Heart left ventricle (tissue), 16 donors: ENCODE data around the gene SHISA2. TPM values are rescaled to one million over a fixed set of nuclear protein-coding genes. Genes with fewer than 3 reads are reported as not detected.

Experiments
- ATAC-seq, 4 donors: fragments of 200-7000 bp; cut with Tn5 transposase; one replicate each; pipeline ENCODE4 v1.9.1; 2020 to 2022; ENCODE audit warnings: moderate library complexity in 4 of 4, mild to moderate bottlenecking in 3 of 4, moderate number of reproducible peaks in 1 of 4
- DNase-seq, 5 donors: peaks; one replicate each; pipeline ENCODE4 v3.0.0-alpha.2; 2020
- H3K27ac ChIP-seq, 12 donors: fragments of 200-600 bp; sonication (generic) in 4 of 12; one replicate each; pipeline versions ENCODE4 v1.5.0 to v1.8.0; 2016 to 2022; ENCODE audit warnings: mild to moderate bottlenecking in 2 of 12
- H3K27me3 ChIP-seq, 9 donors: fragments of 200-600 bp; sonication (generic) in 2 of 9; one replicate each; pipeline versions ENCODE4 v1.5.1 to v1.8.0; 2016 to 2022; ENCODE audit warnings: mild to moderate bottlenecking in 3 of 9
- H3K36me3 ChIP-seq, 9 donors: fragments of 200-600 bp; sonication (generic) in 2 of 9; one replicate each; pipeline versions ENCODE4 v1.5.0 to v1.8.0; 2018 to 2022; ENCODE audit warnings: mild to moderate bottlenecking in 2 of 9
- H3K4me1 ChIP-seq, 12 donors: fragments of 200-600 bp; sonication (generic) in 4 of 12; one replicate each; pipeline versions ENCODE4 v1.5.0 to v1.8.0; 2016 to 2022; ENCODE audit warnings: mild to moderate bottlenecking in 3 of 12
- H3K4me3 ChIP-seq, 12 donors: fragments of 200-600 bp; sonication (generic) in 4 of 12; one replicate each; pipeline versions ENCODE4 v1.5.0 to v1.8.0; 2017 to 2022; ENCODE audit warnings: mild to moderate bottlenecking in 9 of 12, moderate library complexity in 4 of 12
- H3K9me3 ChIP-seq, 12 donors: fragments of 200-600 bp; sonication (generic) in 4 of 12; one replicate each; pipeline versions ENCODE4 v1.5.0 to v1.8.0; 2016 to 2022; ENCODE audit warnings: mild to moderate bottlenecking in 1 of 12
- CTCF ChIP-seq, 12 donors: fragments of 200-600 bp; sonication (generic) in 4 of 12; IDR thresholded peaks; one replicate each; pipeline versions ENCODE4 v1.5.0 to v1.8.0; 2018 to 2022; ENCODE audit warnings: antibody characterized with exemption in 12 of 12, mild to moderate bottlenecking in 5 of 12
- POLR2A ChIP-seq, 2 donors: fragments of 450-650 bp; IDR thresholded peaks; one replicate each; pipeline ENCODE4 v1.6.1; 2017; ENCODE audit warnings: antibody characterized with exemption in 2 of 2, mild to moderate bottlenecking in 2 of 2, moderate library complexity in 2 of 2
- WGBS, 4 donors: extraction: QIAGEN DNeasy Blood & Tissue Kit in 2 of 4; methylation state at CpG; one replicate each; pipeline versions ENCODE4 v1.1.5 to v1.1.7; 2013 to 2018; 5-methylcytosine and 5-hydroxymethylcytosine counted together
- intact Hi-C, 10 donors: fragments of 100-400 bp; cut with DNase I; formaldehyde crosslinking; loops; one replicate each; pipeline versions ENCODE4 v1.11.1 to v1.14.2; 2022
- polyA plus RNA-seq, 2 donors: library from polyadenylated mRNA; stranded (reverse); fragments of 200-250 nt; gene quantifications; one replicate each; pipeline ENCODE4 v1.2.3, GENCODE V29; 2013
- total RNA-seq, 9 donors: library from RNA; depleted of rRNA in 2 of 9; stranded (reverse); fragments of >200 nt in 2 of 9; fragmentation: NEBNext Ultra II Directional in 3 of 9; extraction: Animal tissue kit (Norgen Biotek cat#: 25700) in 3 of 9; gene quantifications; one replicate each; pipeline versions ENCODE4 v1.1.0 to v1.2.4, GENCODE V29; 2016 to 2023
- donor health status: ischemic (EF 13 %, LVEDD 7.1; RV severe dilation, severe dysfunction).
- donor health status: healthy with polysubstance abuse.
- donor health status: DM: no; HTN: yes; CAD: no.
- donor health status: DM: no; HTN: no; CAD: no.
- donor health status: ischemic (EF 25% LVEDD 6.9; RV normal size, moderate dysfunction).
- donor health status: ischemic (EF 25% LVEDD 5.7; RV mildly dilated, moderate dysfunction).
- donor health status: healthy.
- donor health status: DM: yes; HTN: yes; CAD: no.
- donor health status: ischemic (EF 35%, LVEDD 5.7; RV mildly dilated, moderate dysfunction).
- donor health status: nonischemic (EF 11% LVEDD 7.7; RV severe dilation, severe dysfunction).
- donor health status: DM: yes; HTN: yes; CAD: no.
- donor health status: PGD.
- donor health status: ischemic (EF 29% LVEDD 5.4; RV normal size, mild dysfunction).
- donor health status: nonischemic (EF 23%, LVEDD 6.1; RV moderate dilation, normal function).

The SHISA2 gene
- total and polyA plus RNA-seq, 11 donors, result 0.08 to 0.72 (median 0.12) TPM; not detected in 1

GRCh38 chr13:26017196-26017921, 34.5 kb downstream of the SHISA2 start:
- 58 to 68% (median 63%) methylated on average over 9 of the region's 9 CpGs for WGBS, 4 donors
- Histone ChIP-seq H3K9me3 (peaks cover 0 to 9% (median 0%) of the 10 kb centered on the region in 12 donors), H3K27ac (peak overlapping the region in 3 of 12 donors; percentile 5 to 12 (median 6)), H3K36me3 (no peaks in the 10 kb centered on the region), H3K27me3 (peaks cover 0 to 19% (median 5%) of the 10 kb centered on the region in 9 donors), H3K4me3 (no peak overlapping the region), H3K4me1 (peaks cover 0 to 42% (median 16%) of the 10 kb centered on the region in 12 donors)
- intact Hi-C loops, result no loop called here
- ATAC-seq (peak in 3 of 4 donors; percentile 22 to 80 (median 63)), DNase-seq (peak in 1 of 5 donors; percentile 39)
- no peak for TF ChIP-seq CTCF (IDR thresholded peaks at IDR 0.05)
- TF ChIP-seq POLR2A (IDR thresholded peaks at IDR 0.05), result no peak

GRCh38 chr13:26016189-26016588, 35.6 kb downstream of the SHISA2 start:
- Histone ChIP-seq H3K36me3 (no peaks in the 10 kb centered on the region), H3K27me3 (peaks cover 0 to 25% (median 7%) of the 10 kb centered on the region in 9 donors), H3K4me1 (peaks cover 0 to 38% (median 11%) of the 10 kb centered on the region in 12 donors), H3K27ac (peak overlapping the region in 3 of 12 donors; percentile 33 to 55 (median 34)), H3K9me3 (peaks cover 0 to 9% (median 0%) of the 10 kb centered on the region in 12 donors), H3K4me3 (no peak overlapping the region)
- DNase-seq (no peak), ATAC-seq (no peak)
- TF ChIP-seq CTCF (IDR thresholded peaks at IDR 0.05) (no peak), POLR2A (IDR thresholded peaks at IDR 0.05) (no peak)
- intact Hi-C loops, result no loop called here
- 71 to 84% (median 81%) methylated on average over 6 of the region's 6 CpGs for WGBS, 4 donors

- Histone ChIP-seq H3K9me3 (peaks cover 0 to 9% (median 0%) of the 10 kb centered on the region in 12 donors), H3K4me3 (no peak overlapping the region), H3K27ac (peak overlapping the region in 5 of 12 donors; percentile 4 to 55 (median 33)), H3K36me3 (no peaks in the 10 kb centered on the region), H3K27me3 (peaks cover 0 to 23% (median 7%) of the 10 kb centered on the region in 9 donors), H3K4me1 (peaks cover 0 to 38% (median 11%) of the 10 kb centered on the region in 12 donors)
- intact Hi-C loops, result no loop called here
- DNase-seq, result no peak
- TF ChIP-seq POLR2A (IDR thresholded peaks at IDR 0.05) (no peak), CTCF (IDR thresholded peaks at IDR 0.05) (no peak)
- WGBS, 4 donors, result 43 to 56% (median 45%) methylated on average over 10 of the region's 10 CpGs
- peak in 2 of 4 donors; percentile 8 to 48 for ATAC-seq
Observed at GRCh38 chr13:26015271-26016125, 36.3 kb downstream of the SHISA2 start.

GRCh38 chr13:26012995-26013394, 38.8 kb downstream of the SHISA2 start:
- peaks cover 0 to 37% (median 11%) of the 10 kb centered on the region in 12 donors for H3K4me1 ChIP-seq
- ATAC-seq (no peak), DNase-seq (no peak)
- 70 to 72% (median 71%) methylated on average over 9 of the region's 9 CpGs for WGBS, 4 donors
- peak overlapping the region in 2 of 12 donors; percentile 42 to 52 for H3K4me3 ChIP-seq
- H3K9me3 ChIP-seq, result peaks cover 0 to 9% (median 0%) of the 10 kb centered on the region in 12 donors
- intact Hi-C loops, result no loop called here
- no peaks in the 10 kb centered on the region for H3K36me3 ChIP-seq
- TF ChIP-seq POLR2A (IDR thresholded peaks at IDR 0.05) (no peak), CTCF (IDR thresholded peaks at IDR 0.05) (no peak)
- peaks cover 0 to 20% (median 7%) of the 10 kb centered on the region in 9 donors for H3K27me3 ChIP-seq
- no peak overlapping the region for H3K27ac ChIP-seq
